Hepatocyte (in vitro differentiated cells): ENCODE results near the gene MRPL37. TPM values are rescaled to one million over a fixed set of nuclear protein-coding genes. Genes with fewer than 3 reads are reported as not detected.

Experiments
- DNase-seq: peaks from one replicate; pipeline ENCODE4 v3.0.0-alpha.2; 2016; ENCODE audit warnings: low spot score
- H2AFZ ChIP-seq: fragments of 200-600 bp; sonication (generic); 2 replicates; pipeline ENCODE4 v1.6.0; 2016; ENCODE audit warnings: antibody characterized with exemption, mild to moderate bottlenecking
- H3K27ac ChIP-seq: fragments of 200-600 bp; sonication (generic); 2 replicates; pipeline ENCODE4 v1.5.1; 2016; ENCODE audit warnings: mild to moderate bottlenecking
- H3K27me3 ChIP-seq: fragments of 200-600 bp; sonication (generic); 2 replicates; pipeline ENCODE4 v1.6.1; 2016
- H3K36me3 ChIP-seq: fragments of 200-600 bp; sonication (generic); replicated peaks from 2 replicates; pipeline ENCODE4 v1.5.1; 2016; ENCODE audit warnings: low read depth; ENCODE audit not compliant: insufficient read depth
- H3K4me1 ChIP-seq: fragments of 200-600 bp; sonication (generic); 2 replicates; pipeline ENCODE4 v1.5.1; 2016; ENCODE audit warnings: mild to moderate bottlenecking, moderate library complexity; ENCODE audit not compliant: insufficient read depth
- H3K4me2 ChIP-seq: fragments of 200-600 bp; sonication (generic); 2 replicates; pipeline ENCODE4 v1.6.0; 2016
- H3K4me3 ChIP-seq: fragments of 200-600 bp; sonication (generic); 2 replicates; pipeline ENCODE4 v1.5.1; 2016; ENCODE audit warnings: mild to moderate bottlenecking
- H3K79me2 ChIP-seq: fragments of 200-600 bp; sonication (generic); 2 replicates; pipeline ENCODE4 v1.6.0; 2017; ENCODE audit warnings: mild to moderate bottlenecking
- H3K9me2 ChIP-seq: fragments of 200-600 bp; sonication (generic); replicated peaks from 2 replicates; pipeline ENCODE4 v1.6.0; 2017; ENCODE audit warnings: mild to moderate bottlenecking; ENCODE audit not compliant: insufficient read depth
- H3K9me3 ChIP-seq: fragments of 200-600 bp; sonication (generic); 2 replicates; pipeline ENCODE4 v1.5.1; 2016; ENCODE audit warnings: low read depth, mild to moderate bottlenecking
- H4K20me1 ChIP-seq: fragments of 200-600 bp; sonication (generic); 2 replicates; pipeline ENCODE4 v1.6.0; 2016; ENCODE audit warnings: mild to moderate bottlenecking; ENCODE audit not compliant: insufficient read depth, poor library complexity, severe bottlenecking
- EZH2 ChIP-seq: fragments of 200-600 bp; sonication (generic); IDR thresholded peaks from 2 replicates; pipeline ENCODE4 v1.6.1; 2016; ENCODE audit warnings: antibody characterized with exemption, mild to moderate bottlenecking, borderline replicate concordance
- EZH2phosphoT487 ChIP-seq: fragments of 200-600 bp; sonication (generic); IDR thresholded peaks from one replicate; pipeline ENCODE4 v1.6.1; 2018; ENCODE audit warnings: antibody characterized with exemption, mild to moderate bottlenecking, low read depth, moderate library complexity; ENCODE audit not compliant: unreplicated experiment, severe bottlenecking
- WGBS: methylation state at CpG from one replicate; pipeline ENCODE4 v1.1.6; 2016; ENCODE audit warnings: low lambda C conversion rate; ENCODE audit errors: missing lambda C conversion rate; 5-methylcytosine and 5-hydroxymethylcytosine counted together
- polyA plus RNA-seq: library from polyadenylated mRNA; unstranded; fragments of >200 nt; fragmentation: Nextera tagmentation; extraction: Ambion mirVana; gene quantifications from 2 replicates; pipeline ENCODE4 v1.2.1, GENCODE V29; 2016
- total RNA-seq: library from RNA; depleted of rRNA; stranded (reverse); fragments of >200 nt; gene quantifications from 2 replicates; pipeline ENCODE4 v1.2.3, GENCODE V29; 2014
- TF ChIP-seq, protein P1 (sequence below): fragments of 200-600 bp; sonication (generic); IDR thresholded peaks from 2 replicates; pipeline ENCODE4 v1.5.1; 2016; ENCODE audit warnings: antibody characterized with exemption, mild to moderate bottlenecking; ENCODE audit not compliant: poor library complexity

The MRPL37 gene
- total and polyA plus RNA-seq, 2 experiments from 2014 or later = 60.9 to 81.8 TPM

DNA sequence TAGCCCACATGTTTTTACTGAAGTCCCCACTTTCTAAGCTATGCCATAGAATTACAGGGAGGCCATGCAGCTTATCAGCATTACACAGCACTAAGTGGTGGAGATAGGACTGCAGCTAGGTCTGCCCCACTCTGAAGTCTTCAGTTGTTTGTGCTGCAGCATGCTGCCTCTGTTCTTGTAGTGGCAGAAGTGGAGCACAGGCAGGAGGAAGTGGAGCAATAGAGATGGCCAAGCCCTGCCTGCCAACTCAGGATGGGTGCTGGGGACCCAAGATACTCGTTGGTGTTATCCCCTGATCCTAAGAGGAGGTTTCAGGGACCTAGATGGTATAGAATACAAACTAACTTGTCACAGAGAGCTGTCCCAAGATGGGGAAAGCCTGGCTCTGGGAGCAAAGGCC lies 12.9 kb downstream of the MRPL37 start:
- H3K9me3 ChIP-seq = no peaks in the 10 kb centered on the region
- no peak overlapping the region for H3K27ac ChIP-seq
- no peaks in the 10 kb centered on the region for H3K4me1 ChIP-seq
- H3K27me3 ChIP-seq = no peaks in the 10 kb centered on the region
- no peaks in the 10 kb centered on the region for H3K79me2 ChIP-seq
- no peaks in the 10 kb centered on the region for H4K20me1 ChIP-seq
- no peak overlapping the region for H3K4me3 ChIP-seq
- DNase-seq = no peak
- TF ChIP-seq, protein P1, sequence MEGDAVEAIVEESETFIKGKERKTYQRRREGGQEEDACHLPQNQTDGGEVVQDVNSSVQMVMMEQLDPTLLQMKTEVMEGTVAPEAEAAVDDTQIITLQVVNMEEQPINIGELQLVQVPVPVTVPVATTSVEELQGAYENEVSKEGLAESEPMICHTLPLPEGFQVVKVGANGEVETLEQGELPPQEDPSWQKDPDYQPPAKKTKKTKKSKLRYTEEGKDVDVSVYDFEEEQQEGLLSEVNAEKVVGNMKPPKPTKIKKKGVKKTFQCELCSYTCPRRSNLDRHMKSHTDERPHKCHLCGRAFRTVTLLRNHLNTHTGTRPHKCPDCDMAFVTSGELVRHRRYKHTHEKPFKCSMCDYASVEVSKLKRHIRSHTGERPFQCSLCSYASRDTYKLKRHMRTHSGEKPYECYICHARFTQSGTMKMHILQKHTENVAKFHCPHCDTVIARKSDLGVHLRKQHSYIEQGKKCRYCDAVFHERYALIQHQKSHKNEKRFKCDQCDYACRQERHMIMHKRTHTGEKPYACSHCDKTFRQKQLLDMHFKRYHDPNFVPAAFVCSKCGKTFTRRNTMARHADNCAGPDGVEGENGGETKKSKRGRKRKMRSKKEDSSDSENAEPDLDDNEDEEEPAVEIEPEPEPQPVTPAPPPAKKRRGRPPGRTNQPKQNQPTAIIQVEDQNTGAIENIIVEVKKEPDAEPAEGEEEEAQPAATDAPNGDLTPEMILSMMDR = no peak
- TF ChIP-seq EZH2phosphoT487 (no peak), EZH2 (no peak)
- H3K9me2 ChIP-seq = no peaks in the 10 kb centered on the region
- WGBS = 94% methylated on average over 1 of the region's 1 CpG
- no peaks in the 10 kb centered on the region for H3K36me3 ChIP-seq
- no peak overlapping the region for H3K4me2 ChIP-seq
- no peak overlapping the region for H2AFZ ChIP-seq

DNA sequence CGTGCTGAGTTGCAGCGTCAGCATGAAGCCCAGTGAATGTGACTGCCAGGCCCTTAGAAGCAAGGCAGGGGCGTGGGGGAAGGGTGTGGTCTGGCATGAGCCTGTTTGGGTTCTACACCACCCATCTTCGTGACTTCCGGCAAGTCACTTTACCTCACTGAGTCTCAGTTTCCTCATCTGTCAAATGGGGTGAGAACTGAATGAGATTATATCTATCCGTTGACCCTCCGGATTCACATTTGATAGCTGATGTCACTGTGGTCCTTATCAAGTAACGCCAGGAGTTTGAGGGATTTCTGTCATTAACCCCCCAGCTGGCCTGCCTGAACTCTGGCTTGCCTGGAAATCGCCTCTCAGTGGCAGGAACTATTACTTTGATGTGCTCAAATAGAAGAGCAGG lies 15.6 kb downstream of the MRPL37 start:
- H3K4me3 ChIP-seq = no peak overlapping the region
- peaks cover 5% of the 10 kb centered on the region for H3K4me1 ChIP-seq
- no peak for DNase-seq
- no peaks in the 10 kb centered on the region for H4K20me1 ChIP-seq
- TF ChIP-seq, protein P1 = no peak
- TF ChIP-seq EZH2phosphoT487 (no peak), EZH2 (no peak)
- no peaks in the 10 kb centered on the region for H3K79me2 ChIP-seq
- no peaks in the 10 kb centered on the region for H3K9me3 ChIP-seq
- no peak overlapping the region for H3K4me2 ChIP-seq
- H3K9me2 ChIP-seq = no peaks in the 10 kb centered on the region
- 96% methylated on average over 9 of the region's 9 CpGs for WGBS
- H3K36me3 ChIP-seq = no peaks in the 10 kb centered on the region
- H3K27me3 ChIP-seq = no peaks in the 10 kb centered on the region
- H3K27ac ChIP-seq = no peak overlapping the region
- no peak overlapping the region for H2AFZ ChIP-seq

DNA sequence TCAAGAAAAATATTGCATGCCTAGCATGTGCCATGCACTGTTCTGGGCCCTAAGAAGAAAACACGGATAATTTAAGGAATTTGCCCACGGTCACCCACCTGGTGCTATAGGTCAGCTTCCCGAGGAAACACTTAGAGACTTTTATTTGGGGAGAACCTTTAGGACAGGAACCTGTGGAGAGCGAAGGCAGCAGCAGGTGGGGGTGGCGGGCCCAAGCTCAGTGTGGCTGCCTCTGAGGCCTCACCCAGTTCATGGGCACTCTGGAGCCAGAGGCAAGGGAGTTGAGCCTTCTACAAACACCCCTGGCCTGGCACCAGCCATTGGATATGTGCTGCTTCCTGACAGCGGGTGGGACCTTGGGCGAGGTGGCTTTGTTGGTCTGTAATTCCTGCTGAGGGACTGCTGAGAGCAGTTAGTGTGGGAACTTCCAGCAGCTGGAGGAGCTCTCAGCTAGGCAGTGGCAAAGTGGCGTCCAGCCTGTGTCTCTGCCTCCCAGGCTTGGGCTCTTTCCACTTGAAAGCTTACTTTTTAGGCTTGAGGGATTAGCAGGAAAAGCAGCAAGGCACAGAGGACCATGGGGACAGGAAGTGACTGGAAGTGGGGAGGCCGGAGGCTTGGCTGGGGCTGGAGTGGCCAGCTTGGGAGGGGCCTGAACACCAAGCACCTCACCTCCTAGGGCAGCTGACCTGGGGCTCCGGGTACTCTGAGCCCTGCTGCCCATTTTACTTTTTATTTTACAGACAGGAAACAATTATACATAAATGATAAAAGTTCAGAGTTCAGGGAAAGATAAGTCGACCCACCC lies 19.1 kb downstream of the MRPL37 start:
- Histone ChIP-seq H3K27ac (peak overlapping the region; percentile 59), H3K79me2 (no peaks in the 10 kb centered on the region), H2AFZ (no peak overlapping the region), H3K4me1 (peaks cover 5% of the 10 kb centered on the region), H3K27me3 (no peaks in the 10 kb centered on the region), H4K20me1 (no peaks in the 10 kb centered on the region), H3K9me2 (no peaks in the 10 kb centered on the region), H3K9me3 (no peaks in the 10 kb centered on the region), H3K4me2 (no peak overlapping the region), H3K36me3 (no peaks in the 10 kb centered on the region), H3K4me3 (no peak overlapping the region)
- TF ChIP-seq, protein P1 = no peak
- TF ChIP-seq EZH2phosphoT487 (no peak), EZH2 (no peak)
- no peak for DNase-seq
- WGBS = 78% methylated on average over 11 of the region's 11 CpGs
